SK-N-SH (cell line): ENCODE results near the gene ID1.

ENCODE experiments used
- CHD2 ChIP-seq: fragments of 150-350 bp; IDR thresholded peaks from 2 replicates; pipeline ENCODE4 v1.6.1; 2018; ENCODE audit warnings: low read length; ENCODE audit not compliant: partially characterized antibody
- EZH2phosphoT487 ChIP-seq: fragments of 200-600 bp; sonication (generic); IDR thresholded peaks from 2 replicates; pipeline ENCODE4 v1.6.1; 2017; ENCODE audit warnings: low read depth, mixed run types, mild to moderate bottlenecking, antibody characterized with exemption, moderate library complexity, borderline replicate concordance
- MXI1 ChIP-seq: IDR thresholded peaks from 2 replicates; pipeline ENCODE4 v1.6.1; 2012; ENCODE audit warnings: mild to moderate bottlenecking, low read depth, low read length, improper control_type of control experiment
- POLR2AphosphoS5 ChIP-seq: IDR thresholded peaks from 2 replicates; pipeline ENCODE4 v1.6.1; 2012; ENCODE audit warnings: low read depth, low read length
- RAD21 ChIP-seq: IDR thresholded peaks from 2 replicates; pipeline ENCODE4 v1.6.1; 2012; ENCODE audit warnings: mild to moderate bottlenecking, low read length
- RFX5 ChIP-seq: IDR thresholded peaks from 2 replicates; pipeline ENCODE4 v1.6.1; 2012; ENCODE audit warnings: mild to moderate bottlenecking, improper control_type of control experiment, low read length
- SMC3 ChIP-seq: IDR thresholded peaks from 2 replicates; pipeline ENCODE4 v1.6.1; 2012; ENCODE audit warnings: low read depth, low read length, improper control_type of control experiment
- TAF1 ChIP-seq: IDR thresholded peaks from 2 replicates; pipeline ENCODE4 v1.6.1; 2012; ENCODE audit warnings: low read depth, mild to moderate bottlenecking, low read length, moderate library complexity, borderline replicate concordance
- YY1 ChIP-seq: IDR thresholded peaks from 2 replicates; pipeline ENCODE4 v1.4.0; 2012; ENCODE audit warnings: low read depth, mild to moderate bottlenecking
- TF ChIP-seq, protein P1 (sequence below): fragments of 200-600 bp; sonication (generic); IDR thresholded peaks from 2 replicates; pipeline ENCODE4 v1.6.1; 2017; ENCODE audit warnings: antibody characterized with exemption, mild to moderate bottlenecking, moderate library complexity
- TF ChIP-seq, protein P2 (sequence below): IDR thresholded peaks from 2 replicates; pipeline ENCODE4 v1.4.0; 2012; ENCODE audit warnings: low read depth, borderline replicate concordance
- TF ChIP-seq, protein P3 (sequence below): IDR thresholded peaks from 2 replicates; pipeline ENCODE4 v1.6.1; 2012; ENCODE audit warnings: mild to moderate bottlenecking, low read depth, low read length, moderate library complexity
- TF ChIP-seq, protein P4 (sequence below): IDR thresholded peaks from 2 replicates; pipeline ENCODE4 v1.4.0; 2012; ENCODE audit warnings: low read depth

DNA sequence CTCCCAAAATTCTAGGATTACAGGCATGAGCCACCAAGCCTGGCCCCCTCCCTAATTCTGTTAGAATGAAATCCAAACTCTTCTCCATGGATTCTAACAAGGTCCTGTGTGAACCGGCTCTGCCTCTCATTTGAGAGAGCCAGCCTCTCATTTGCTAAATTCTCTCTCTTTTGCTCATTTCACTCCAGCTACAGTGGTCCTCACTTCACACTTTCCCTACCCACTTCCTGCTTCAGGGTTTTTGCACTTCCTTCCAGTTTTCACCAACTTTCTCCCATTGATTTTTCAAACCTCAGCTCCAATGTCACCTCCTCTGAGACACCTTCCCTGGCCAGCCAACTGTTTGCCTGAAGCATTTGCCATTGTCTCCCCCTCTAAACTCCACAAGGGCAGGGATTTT is 37.7 kb downstream of the ID1 start:
- TF ChIP-seq RAD21: no peak
- TF ChIP-seq, protein P1, sequence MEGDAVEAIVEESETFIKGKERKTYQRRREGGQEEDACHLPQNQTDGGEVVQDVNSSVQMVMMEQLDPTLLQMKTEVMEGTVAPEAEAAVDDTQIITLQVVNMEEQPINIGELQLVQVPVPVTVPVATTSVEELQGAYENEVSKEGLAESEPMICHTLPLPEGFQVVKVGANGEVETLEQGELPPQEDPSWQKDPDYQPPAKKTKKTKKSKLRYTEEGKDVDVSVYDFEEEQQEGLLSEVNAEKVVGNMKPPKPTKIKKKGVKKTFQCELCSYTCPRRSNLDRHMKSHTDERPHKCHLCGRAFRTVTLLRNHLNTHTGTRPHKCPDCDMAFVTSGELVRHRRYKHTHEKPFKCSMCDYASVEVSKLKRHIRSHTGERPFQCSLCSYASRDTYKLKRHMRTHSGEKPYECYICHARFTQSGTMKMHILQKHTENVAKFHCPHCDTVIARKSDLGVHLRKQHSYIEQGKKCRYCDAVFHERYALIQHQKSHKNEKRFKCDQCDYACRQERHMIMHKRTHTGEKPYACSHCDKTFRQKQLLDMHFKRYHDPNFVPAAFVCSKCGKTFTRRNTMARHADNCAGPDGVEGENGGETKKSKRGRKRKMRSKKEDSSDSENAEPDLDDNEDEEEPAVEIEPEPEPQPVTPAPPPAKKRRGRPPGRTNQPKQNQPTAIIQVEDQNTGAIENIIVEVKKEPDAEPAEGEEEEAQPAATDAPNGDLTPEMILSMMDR: no peak
- TF ChIP-seq POLR2AphosphoS5: no peak
- TF ChIP-seq TAF1: no peak
- TF ChIP-seq, protein P2, sequence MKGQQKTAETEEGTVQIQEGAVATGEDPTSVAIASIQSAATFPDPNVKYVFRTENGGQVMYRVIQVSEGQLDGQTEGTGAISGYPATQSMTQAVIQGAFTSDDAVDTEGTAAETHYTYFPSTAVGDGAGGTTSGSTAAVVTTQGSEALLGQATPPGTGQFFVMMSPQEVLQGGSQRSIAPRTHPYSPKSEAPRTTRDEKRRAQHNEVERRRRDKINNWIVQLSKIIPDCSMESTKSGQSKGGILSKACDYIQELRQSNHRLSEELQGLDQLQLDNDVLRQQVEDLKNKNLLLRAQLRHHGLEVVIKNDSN: no peak
- no peak for TF ChIP-seq MXI1
- TF ChIP-seq, protein P3, sequence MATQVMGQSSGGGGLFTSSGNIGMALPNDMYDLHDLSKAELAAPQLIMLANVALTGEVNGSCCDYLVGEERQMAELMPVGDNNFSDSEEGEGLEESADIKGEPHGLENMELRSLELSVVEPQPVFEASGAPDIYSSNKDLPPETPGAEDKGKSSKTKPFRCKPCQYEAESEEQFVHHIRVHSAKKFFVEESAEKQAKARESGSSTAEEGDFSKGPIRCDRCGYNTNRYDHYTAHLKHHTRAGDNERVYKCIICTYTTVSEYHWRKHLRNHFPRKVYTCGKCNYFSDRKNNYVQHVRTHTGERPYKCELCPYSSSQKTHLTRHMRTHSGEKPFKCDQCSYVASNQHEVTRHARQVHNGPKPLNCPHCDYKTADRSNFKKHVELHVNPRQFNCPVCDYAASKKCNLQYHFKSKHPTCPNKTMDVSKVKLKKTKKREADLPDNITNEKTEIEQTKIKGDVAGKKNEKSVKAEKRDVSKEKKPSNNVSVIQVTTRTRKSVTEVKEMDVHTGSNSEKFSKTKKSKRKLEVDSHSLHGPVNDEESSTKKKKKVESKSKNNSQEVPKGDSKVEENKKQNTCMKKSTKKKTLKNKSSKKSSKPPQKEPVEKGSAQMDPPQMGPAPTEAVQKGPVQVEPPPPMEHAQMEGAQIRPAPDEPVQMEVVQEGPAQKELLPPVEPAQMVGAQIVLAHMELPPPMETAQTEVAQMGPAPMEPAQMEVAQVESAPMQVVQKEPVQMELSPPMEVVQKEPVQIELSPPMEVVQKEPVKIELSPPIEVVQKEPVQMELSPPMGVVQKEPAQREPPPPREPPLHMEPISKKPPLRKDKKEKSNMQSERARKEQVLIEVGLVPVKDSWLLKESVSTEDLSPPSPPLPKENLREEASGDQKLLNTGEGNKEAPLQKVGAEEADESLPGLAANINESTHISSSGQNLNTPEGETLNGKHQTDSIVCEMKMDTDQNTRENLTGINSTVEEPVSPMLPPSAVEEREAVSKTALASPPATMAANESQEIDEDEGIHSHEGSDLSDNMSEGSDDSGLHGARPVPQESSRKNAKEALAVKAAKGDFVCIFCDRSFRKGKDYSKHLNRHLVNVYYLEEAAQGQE: no peak
- no peak for TF ChIP-seq SMC3
- TF ChIP-seq CHD2: no peak
- TF ChIP-seq, protein P4, sequence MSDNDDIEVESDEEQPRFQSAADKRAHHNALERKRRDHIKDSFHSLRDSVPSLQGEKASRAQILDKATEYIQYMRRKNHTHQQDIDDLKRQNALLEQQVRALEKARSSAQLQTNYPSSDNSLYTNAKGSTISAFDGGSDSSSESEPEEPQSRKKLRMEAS: no peak
- no peak for TF ChIP-seq EZH2phosphoT487
- no peak for TF ChIP-seq YY1
- TF ChIP-seq RFX5: no peak
